AG04449 (cell line): ENCODE results near the gene TNNC1.
A peak's percentile ranks its signal among the peaks of the same experiment; 100 is the strongest.

ENCODE experiments used
- CTCF ChIA-PET: fragments of 350-600 bp; formaldehyde crosslinking; extraction: SDS; loops from one replicate; lab custom pipeline; 2021; ENCODE audit warnings: antibody characterized with exemption; lab: Yijun Ruan, JAX
- POLR2A ChIA-PET: fragments of 400-600, 350-600 bp; formaldehyde crosslinking; extraction: SDS; loops from one replicate; lab custom pipeline; 2020; ENCODE audit warnings: antibody characterized with exemption, inconsistent platforms; lab: Yijun Ruan, JAX
- DNase-seq: peaks from one replicate; pipeline ENCODE4 v3.0.0-alpha.2; 2010; ENCODE audit warnings: low read depth, low spot score
- H3K4me3 ChIP-seq: 2 replicates; pipeline ENCODE4 v1.5.1; 2011; ENCODE audit warnings: low read depth, mild to moderate bottlenecking, control low read depth, low read length
- TF ChIP-seq, protein P1 (sequence below): IDR thresholded peaks from one replicate; pipeline ENCODE4 v1.5.1; 2011; ENCODE audit warnings: mild to moderate bottlenecking, moderate library complexity, low read length, control low read depth, inconsistent platforms; ENCODE audit not compliant: insufficient read depth; ENCODE audit errors: missing control alignments

The TNNC1 gene

DNA sequence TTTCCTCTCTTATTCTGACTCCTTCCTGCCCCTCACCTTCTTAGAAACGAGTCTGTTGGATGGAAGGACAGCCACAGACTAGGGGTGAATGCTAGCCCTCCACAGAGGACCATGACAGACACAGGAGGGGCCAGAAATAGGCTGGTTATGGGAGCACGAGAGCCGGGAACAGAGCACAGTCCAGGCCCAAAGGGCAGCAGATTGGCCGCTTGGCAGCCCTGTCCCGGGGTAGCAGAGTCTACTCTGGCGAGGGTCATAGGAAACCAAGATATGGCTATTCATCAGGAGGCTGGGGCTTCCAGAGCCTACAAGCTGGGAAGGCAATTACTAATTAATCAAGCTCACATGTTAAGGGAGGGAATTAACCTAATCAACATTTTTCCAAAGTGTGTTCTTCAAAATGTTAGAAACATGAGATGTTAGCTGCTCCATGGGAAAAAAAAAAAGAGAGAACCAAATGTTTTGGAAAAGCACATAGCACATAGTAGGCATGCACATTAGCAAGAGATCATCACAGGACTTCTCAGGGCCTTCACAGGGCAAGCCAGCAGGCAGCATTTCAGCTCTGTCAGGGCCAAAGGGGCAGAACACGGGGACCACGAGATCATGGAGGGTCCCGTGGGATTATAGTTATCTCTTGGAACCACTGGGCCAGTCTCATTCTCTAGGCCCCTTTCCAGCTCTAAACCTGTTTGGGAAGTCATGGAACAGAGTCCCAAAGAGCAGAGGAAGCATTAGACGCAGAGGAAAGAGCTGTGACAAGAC lies 22.2 kb downstream of the TNNC1 start:
- TF ChIP-seq, protein P1, sequence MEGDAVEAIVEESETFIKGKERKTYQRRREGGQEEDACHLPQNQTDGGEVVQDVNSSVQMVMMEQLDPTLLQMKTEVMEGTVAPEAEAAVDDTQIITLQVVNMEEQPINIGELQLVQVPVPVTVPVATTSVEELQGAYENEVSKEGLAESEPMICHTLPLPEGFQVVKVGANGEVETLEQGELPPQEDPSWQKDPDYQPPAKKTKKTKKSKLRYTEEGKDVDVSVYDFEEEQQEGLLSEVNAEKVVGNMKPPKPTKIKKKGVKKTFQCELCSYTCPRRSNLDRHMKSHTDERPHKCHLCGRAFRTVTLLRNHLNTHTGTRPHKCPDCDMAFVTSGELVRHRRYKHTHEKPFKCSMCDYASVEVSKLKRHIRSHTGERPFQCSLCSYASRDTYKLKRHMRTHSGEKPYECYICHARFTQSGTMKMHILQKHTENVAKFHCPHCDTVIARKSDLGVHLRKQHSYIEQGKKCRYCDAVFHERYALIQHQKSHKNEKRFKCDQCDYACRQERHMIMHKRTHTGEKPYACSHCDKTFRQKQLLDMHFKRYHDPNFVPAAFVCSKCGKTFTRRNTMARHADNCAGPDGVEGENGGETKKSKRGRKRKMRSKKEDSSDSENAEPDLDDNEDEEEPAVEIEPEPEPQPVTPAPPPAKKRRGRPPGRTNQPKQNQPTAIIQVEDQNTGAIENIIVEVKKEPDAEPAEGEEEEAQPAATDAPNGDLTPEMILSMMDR, result no peak
- ChIA-PET POLR2A (interaction anchor here (1.0 kb wide), 1 partner anchor 17 kb away, joined by 3 read pairs; no protein-coding TSS in a partner anchor), CTCF (interaction anchor here (1.5 to 28.6 kb wide), 4 partner anchors 10 to 19 kb away, joined by 3 to 1004 read pairs (median 14); partner anchors contain the start of genes NISCH, SEMA3G and TNNC1)
- no peak for DNase-seq
- H3K4me3 ChIP-seq, result no peak overlapping the region

DNA sequence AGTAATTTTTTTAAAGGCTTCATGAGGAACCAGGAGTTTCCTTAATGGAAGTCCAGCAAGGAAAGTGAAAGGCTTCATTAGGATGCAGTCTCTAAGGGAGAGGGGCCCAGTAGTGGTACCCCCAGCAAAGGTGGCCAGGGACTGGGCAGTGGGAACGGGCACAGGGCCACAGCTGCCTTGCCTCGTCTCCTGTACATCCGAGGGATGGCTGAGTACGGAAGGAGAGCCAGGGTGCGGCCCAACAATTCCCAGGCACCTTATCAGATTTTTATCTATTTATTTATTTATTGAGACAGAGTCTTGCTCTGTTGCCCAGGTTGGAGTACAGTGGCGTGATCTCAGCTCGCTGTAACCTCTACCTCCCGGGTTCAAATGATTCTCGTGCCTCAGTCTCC lies 23.4 kb downstream of the TNNC1 start:
- POLR2A ChIA-PET, result interaction anchor here (0.9 kb wide), 1 partner anchor 36 kb away, joined by 3 read pairs; no protein-coding TSS in a partner anchor
- CTCF ChIA-PET, result interaction anchor here (0.8 to 28.6 kb wide), 4 partner anchors 9 to 18 kb away, joined by 3 to 1004 read pairs (median 12); partner anchors contain the start of genes NISCH, SEMA3G and TNNC1
- TF ChIP-seq, protein P1, result no peak
- H3K4me3 ChIP-seq, result no peak overlapping the region
- no peak for DNase-seq

DNA sequence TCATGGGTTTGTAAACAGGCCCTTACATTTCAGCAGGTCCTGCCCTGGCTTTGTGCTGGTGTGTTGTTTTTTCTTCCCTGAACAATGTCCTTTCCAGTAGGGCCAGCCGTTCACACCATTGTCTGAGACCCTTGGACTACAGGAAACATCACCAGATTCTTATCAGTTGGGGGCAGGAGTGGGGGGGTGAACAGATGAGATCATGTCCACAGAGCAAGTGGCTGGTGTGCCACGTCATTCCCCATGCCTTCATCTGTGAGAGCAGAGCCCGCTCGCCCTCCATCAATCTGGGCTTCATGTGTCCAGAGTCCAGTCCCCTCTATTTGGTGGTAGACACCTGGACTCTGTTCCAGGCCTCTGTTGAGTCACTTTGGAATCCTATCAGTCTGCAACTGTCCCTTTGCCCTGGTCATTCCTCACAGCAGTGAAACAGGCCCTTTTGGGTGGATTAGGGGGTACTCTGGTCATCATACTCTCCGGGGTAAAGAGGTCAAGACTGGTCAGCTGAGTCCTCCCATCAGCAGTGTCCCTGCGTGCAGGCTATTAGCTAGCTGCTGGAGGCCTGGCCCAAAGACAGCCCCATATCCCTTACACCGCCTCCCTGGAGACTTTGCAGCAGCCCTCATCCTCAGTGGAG lies 23.9 kb downstream of the TNNC1 start:
- CTCF ChIA-PET, result interaction anchor here (1.5 to 28.6 kb wide), 5 partner anchors 9 to 251 kb away, joined by 3 to 1004 read pairs (median 11); partner anchors contain the start of genes NISCH, SEMA3G and TNNC1
- no peak overlapping the region for H3K4me3 ChIP-seq
- POLR2A ChIA-PET, result no interaction called here
- DNase-seq, result no peak
- TF ChIP-seq, protein P1, result no peak

DNA sequence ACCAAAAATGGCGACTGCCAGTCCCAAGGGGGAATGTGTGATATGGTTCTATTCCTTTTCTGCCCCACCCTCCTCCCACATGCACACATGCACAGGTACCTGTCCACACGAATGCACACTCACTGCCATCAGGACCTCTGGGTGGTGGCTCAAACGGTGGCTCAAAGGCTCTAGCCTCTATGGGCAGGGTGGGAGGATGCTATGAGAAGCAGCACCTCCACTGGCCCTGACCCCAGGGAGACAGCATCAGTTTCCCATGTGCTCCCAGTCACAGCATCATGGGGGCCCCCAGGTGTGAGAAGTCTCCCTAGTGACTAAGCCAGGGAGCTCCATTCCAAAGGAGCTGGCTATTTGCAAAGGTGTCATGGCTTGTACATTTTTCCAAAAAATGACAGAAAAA lies 24.8 kb downstream of the TNNC1 start:
- TF ChIP-seq, protein P1, result no peak
- no peak for DNase-seq
- ChIA-PET CTCF (interaction anchor here (0.7 to 28.6 kb wide), 30 partner anchors 9 to 642 kb away, joined by 3 to 1004 read pairs (median 4); partner anchors contain the start of genes NISCH, SEMA3G and TNNC1), POLR2A (no interaction called here)
- no peak overlapping the region for H3K4me3 ChIP-seq

DNA sequence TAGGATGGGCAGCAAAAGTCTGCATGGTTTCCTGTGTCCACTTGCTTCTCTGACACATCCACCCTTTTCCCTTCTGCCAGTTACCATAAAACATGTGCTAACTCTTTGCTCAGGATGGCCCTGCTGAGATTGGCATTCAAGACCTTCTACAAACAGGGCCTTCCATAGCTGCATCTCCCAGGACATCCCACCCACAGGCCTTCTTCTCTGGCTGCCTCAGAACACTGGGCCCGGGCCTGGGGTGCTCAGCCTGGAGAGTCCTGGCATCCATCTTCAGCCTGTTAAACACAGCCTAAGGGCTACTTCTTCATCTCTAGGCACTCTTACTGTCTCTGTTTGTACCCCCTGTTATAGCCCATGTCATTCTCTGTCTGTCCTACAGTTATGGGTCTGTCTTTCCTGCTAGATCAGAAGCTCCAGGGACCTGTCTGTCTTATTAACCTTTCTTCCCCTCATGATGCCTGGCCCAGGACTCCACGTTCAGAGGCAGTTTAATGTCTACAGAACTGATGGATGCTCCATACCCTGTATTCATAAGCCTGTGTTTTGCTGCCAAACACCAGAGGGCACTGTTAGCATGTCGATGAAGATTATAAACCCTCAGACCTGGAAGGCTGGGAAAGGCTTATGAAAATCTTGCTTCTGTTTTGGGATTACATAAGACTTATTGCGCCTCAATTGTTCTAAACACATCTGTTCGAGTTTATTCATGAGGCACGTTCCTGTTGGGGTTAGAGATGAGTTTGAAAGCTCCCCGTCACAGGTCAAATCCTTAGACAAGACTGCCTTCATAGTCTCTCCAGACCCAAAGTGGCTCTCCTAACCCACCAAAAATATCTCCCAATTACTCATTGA lies 25.5 kb downstream of the TNNC1 start:
- ChIA-PET POLR2A (no interaction called here), CTCF (interaction anchor here (0.5 to 28.6 kb wide), 39 partner anchors 8 to 643 kb away, joined by 3 to 1004 read pairs (median 4); partner anchors contain the start of genes NISCH, SEMA3G and TNNC1)
- H3K4me3 ChIP-seq, result no peak overlapping the region
- TF ChIP-seq, protein P1, result peak; percentile 80
- DNase-seq, result peak; percentile 23
